ENCODE measurements around the gene ITGA11.

DNA sequence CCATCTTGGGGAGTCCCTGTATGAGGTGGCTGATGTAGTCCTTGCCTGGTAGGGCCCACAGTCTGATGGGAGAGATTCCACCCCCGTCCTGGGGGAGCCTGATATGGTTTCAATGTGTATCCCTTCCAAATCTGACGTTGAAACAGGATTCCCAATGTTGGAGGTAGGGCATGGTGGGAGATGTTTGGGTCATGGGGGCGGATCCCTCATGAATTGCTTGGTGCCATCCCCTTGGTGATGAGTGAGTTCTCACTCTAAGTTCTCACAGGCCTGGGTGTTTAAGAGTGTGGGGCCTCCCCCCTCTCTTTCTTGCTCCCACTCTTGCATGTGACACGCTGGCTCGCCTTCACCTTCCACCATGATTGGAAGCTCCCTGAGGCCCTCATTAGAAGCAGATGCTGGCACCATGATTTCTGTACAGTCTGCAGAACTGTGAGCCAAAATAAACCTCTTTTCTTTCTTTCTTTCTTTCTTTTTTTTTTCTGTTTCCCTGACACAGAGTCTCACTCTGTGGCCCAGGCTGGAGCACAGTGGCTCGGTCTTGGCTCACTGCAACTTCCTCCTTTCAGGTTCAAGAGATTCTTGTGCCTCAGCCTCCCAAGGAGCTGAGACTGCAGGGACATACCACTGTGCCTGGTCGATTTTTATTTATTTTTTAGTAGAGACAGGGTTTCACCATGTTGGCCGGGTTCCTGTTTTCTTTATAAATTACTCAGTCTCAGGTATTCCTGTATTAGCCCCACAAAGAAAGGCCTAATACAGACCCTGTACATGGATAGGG lies 28.6 kb downstream of the ITGA11 start:
- TF ChIP-seq POLR2A (IDR thresholded peaks at IDR 0.05) (no peak), EP300 (IDR thresholded peaks at IDR 0.05) (no peak)
- TF ChIP-seq, protein P1, sequence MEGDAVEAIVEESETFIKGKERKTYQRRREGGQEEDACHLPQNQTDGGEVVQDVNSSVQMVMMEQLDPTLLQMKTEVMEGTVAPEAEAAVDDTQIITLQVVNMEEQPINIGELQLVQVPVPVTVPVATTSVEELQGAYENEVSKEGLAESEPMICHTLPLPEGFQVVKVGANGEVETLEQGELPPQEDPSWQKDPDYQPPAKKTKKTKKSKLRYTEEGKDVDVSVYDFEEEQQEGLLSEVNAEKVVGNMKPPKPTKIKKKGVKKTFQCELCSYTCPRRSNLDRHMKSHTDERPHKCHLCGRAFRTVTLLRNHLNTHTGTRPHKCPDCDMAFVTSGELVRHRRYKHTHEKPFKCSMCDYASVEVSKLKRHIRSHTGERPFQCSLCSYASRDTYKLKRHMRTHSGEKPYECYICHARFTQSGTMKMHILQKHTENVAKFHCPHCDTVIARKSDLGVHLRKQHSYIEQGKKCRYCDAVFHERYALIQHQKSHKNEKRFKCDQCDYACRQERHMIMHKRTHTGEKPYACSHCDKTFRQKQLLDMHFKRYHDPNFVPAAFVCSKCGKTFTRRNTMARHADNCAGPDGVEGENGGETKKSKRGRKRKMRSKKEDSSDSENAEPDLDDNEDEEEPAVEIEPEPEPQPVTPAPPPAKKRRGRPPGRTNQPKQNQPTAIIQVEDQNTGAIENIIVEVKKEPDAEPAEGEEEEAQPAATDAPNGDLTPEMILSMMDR (IDR thresholded peaks at IDR 0.05), result no peak

Data from stomach (tissue), 4 donors.